ENCODE results near the gene COL5A1. TPM values are rescaled to one million over a fixed set of nuclear protein-coding genes. Genes with fewer than 3 reads are reported as not detected.

Gene COL5A1
- total RNA-seq, 4 donors from 2014 or later: 4.8 to 16.5 (median 9.4) TPM

DNA sequence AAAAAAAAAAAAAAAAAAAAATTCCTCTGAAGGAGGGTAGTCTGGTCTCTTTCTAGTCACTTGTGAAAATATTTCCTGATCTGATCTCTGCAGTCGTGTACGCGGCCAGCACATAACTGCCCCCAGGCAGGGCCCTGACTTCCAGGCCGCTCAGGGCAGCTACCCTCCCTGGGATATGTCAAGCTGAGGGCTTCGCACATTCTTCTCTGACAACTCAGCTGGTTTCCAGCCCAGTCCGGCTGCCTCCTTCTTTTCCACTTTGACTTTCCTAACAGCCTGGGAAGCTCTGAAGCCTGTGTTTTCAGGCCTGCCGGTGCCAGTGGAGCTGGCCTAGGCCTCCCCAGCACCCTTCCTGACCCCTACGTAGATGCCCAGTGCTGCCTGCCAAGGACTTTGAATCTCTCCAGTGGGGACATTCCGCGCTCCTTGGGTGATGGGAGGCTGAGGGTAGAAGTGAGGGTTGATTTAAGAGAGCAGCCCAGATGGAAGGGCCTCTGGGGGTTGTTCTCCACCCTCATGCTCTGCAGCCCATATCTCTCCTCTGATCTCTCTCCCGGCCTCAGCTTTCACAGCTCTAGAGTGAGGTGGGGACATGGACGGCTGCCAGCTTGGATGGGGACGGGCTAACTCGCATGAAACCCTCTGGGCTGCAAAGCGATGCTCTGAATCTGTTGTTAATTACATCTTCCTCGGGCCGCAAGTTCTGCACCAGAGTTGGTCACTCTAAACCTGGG is 20.7 kb downstream of the COL5A1 start:
- no peak for DNase-seq
- intact Hi-C loops (cut with DNase I): no loop called here
- no peak overlapping the region for H3K4me3 ChIP-seq (replicated peaks in 1 of 3)
- H3K27ac ChIP-seq: no peak overlapping the region
- WGBS, 2 donors: 50 to 55% methylated on average over 16 to 17 of the region's 17 CpGs
- H3K4me1 ChIP-seq: peaks cover 0 to 11% of the 10 kb centered on the region in 2 donors
- H3K27me3 ChIP-seq: no peaks in the 10 kb centered on the region
- H3K36me3 ChIP-seq: no peaks in the 10 kb centered on the region
- no peaks in the 10 kb centered on the region for H3K9me3 ChIP-seq
- no peak for TF ChIP-seq POLR2A (IDR thresholded peaks at IDR 0.05)
- TF ChIP-seq, protein P1, sequence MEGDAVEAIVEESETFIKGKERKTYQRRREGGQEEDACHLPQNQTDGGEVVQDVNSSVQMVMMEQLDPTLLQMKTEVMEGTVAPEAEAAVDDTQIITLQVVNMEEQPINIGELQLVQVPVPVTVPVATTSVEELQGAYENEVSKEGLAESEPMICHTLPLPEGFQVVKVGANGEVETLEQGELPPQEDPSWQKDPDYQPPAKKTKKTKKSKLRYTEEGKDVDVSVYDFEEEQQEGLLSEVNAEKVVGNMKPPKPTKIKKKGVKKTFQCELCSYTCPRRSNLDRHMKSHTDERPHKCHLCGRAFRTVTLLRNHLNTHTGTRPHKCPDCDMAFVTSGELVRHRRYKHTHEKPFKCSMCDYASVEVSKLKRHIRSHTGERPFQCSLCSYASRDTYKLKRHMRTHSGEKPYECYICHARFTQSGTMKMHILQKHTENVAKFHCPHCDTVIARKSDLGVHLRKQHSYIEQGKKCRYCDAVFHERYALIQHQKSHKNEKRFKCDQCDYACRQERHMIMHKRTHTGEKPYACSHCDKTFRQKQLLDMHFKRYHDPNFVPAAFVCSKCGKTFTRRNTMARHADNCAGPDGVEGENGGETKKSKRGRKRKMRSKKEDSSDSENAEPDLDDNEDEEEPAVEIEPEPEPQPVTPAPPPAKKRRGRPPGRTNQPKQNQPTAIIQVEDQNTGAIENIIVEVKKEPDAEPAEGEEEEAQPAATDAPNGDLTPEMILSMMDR (IDR thresholded peaks at IDR 0.05): no peak

DNA sequence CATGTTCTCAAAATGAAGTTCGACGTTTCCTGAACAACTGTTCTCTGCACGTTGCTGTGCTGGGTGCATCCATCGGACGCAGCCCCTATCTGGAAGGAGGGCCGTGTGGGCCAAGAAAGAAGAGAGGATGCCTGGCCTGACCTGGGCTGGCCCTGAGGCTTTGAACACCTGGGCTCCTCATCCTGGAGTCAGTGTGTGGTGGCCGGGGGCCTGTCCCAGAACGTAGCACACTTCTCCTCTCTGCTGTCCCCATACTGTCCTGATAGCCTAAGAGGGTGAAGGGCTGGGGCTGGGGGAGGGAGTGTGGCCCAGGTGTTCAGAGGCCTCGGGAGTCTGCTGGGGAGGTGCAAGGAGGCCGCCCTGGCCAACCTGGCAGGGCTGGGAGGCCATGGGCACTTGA is 21.5 kb downstream of the COL5A1 start:
- Histone ChIP-seq H3K4me1 (peaks cover 0 to 11% of the 10 kb centered on the region in 2 donors), H3K9me3 (no peaks in the 10 kb centered on the region), H3K27me3 (no peaks in the 10 kb centered on the region), H3K4me3 (replicated peaks in 1 of 3) (no peak overlapping the region), H3K36me3 (no peaks in the 10 kb centered on the region), H3K27ac (no peak overlapping the region)
- no peak for DNase-seq
- intact Hi-C loops (cut with DNase I): no loop called here
- TF ChIP-seq, protein P1 (IDR thresholded peaks at IDR 0.05): no peak
- no peak for TF ChIP-seq POLR2A (IDR thresholded peaks at IDR 0.05)
- WGBS, 2 donors: 85 to 89% methylated on average over 10 of the region's 10 CpGs

DNA sequence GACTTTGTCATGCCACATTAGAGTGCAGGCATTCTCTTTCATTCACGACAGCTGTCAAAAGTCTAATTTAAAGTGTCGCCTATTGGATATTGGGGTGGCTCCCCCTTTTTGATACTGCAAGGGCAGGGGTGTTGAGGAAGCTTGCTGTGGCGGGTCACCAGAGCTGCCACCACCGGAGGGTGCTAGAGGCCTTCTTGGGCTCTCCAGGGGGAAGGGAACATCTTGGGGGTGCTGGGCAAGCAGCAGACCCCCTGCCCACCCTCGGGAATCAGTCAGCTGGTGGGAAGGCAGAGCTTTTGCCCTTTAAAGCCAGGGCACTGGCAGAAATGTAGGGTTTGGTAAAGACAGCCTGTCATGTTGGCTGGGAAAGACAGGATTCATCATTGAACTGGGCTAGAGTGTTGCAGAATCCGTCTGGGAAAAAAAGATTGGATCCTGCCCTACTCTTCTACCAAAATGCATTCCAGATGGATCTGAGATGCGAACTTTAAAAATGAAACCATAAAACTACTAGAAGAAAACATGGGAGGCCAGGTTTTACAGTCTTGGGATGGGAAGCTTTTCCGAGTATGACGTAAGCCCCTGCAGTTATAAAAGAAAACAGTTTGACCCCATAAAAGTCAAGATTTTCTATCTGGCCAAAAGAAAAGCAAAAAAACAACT is 22.3 kb downstream of the COL5A1 start:
- no peak for DNase-seq
- TF ChIP-seq, protein P1 (IDR thresholded peaks at IDR 0.05): no peak
- no peak for TF ChIP-seq POLR2A (IDR thresholded peaks at IDR 0.05)
- Histone ChIP-seq H3K36me3 (no peaks in the 10 kb centered on the region), H3K4me3 (replicated peaks in 1 of 3) (no peak overlapping the region), H3K27me3 (no peaks in the 10 kb centered on the region), H3K27ac (no peak overlapping the region), H3K9me3 (no peaks in the 10 kb centered on the region), H3K4me1 (peaks cover 0 to 11% of the 10 kb centered on the region in 2 donors)
- intact Hi-C loops (cut with DNase I): no loop called here
- WGBS, 2 donors: 92 to 95% methylated on average over 9 of the region's 9 CpGs

- intact Hi-C loops (cut with DNase I): no loop called here
- TF ChIP-seq, protein P1 (IDR thresholded peaks at IDR 0.05): no peak
- TF ChIP-seq POLR2A (IDR thresholded peaks at IDR 0.05): no peak
- H3K4me1 ChIP-seq: peaks cover 2 to 14% of the 10 kb centered on the region in 2 donors
Observed at GRCh38 chr9:134664446-134664845, 22.8 kb downstream of the COL5A1 start.

GRCh38 chr9:134666208-134666607 is 24.6 kb downstream of the COL5A1 start:
- Histone ChIP-seq H3K4me1 (peaks cover 18 to 30% of the 10 kb centered on the region in 2 donors), H3K27me3 (no peaks in the 10 kb centered on the region), H3K4me3 (replicated peaks in 1 of 3) (no peak overlapping the region), H3K9me3 (no peaks in the 10 kb centered on the region), H3K36me3 (no peaks in the 10 kb centered on the region), H3K27ac (no peak overlapping the region)
- no peak for DNase-seq
- 70 to 87% methylated on average over 5 of the region's 6 CpGs for WGBS, 2 donors
- intact Hi-C loops (cut with DNase I): no loop called here
- no peak for TF ChIP-seq POLR2A (IDR thresholded peaks at IDR 0.05)
- TF ChIP-seq, protein P1 (IDR thresholded peaks at IDR 0.05): no peak

More at GRCh38 chr9:134664446-134664845, 22.8 kb downstream of the COL5A1 start:
- no peaks in the 10 kb centered on the region for H3K9me3 ChIP-seq
- DNase-seq: no peak
- H3K27ac ChIP-seq: no peak overlapping the region
- no peak overlapping the region for H3K4me3 ChIP-seq (replicated peaks in 1 of 3)
- H3K27me3 ChIP-seq: no peaks in the 10 kb centered on the region
- 94% methylated on average over 5 of the region's 5 CpGs for WGBS, 2 donors
- H3K36me3 ChIP-seq: no peaks in the 10 kb centered on the region
